Neural cell (in vitro differentiated cells): ENCODE data around the gene NPAS2.

Source experiments
- CTCF ChIP-seq: fragments of 450-650 bp; IDR thresholded peaks from 2 replicates; pipeline ENCODE4 v1.5.1; 2014; ENCODE audit warnings: antibody characterized with exemption, mild to moderate bottlenecking, moderate library complexity; ENCODE audit not compliant: poor library complexity, severe bottlenecking
- EZH2 ChIP-seq: fragments of 200-600, 300-800 bp; shearing (Covaris generic), sonication (generic); IDR thresholded peaks from 2 replicates; pipeline ENCODE4 v1.6.1; 2014; ENCODE audit warnings: antibody characterized with exemption, low read length, borderline replicate concordance, mild to moderate bottlenecking; ENCODE audit not compliant: insufficient read depth, poor library complexity, severe bottlenecking
- MXI1 ChIP-seq: fragments of 450-650 bp; conservative IDR thresholded peaks from 2 replicates; pipeline ENCODE4 v1.6.1; 2014; ENCODE audit warnings: antibody characterized with exemption, mild to moderate bottlenecking; ENCODE audit not compliant: poor library complexity, severe bottlenecking
- POLR2AphosphoS5 ChIP-seq: IDR thresholded peaks from 2 replicates; pipeline ENCODE4 v1.6.1; 2012
- RAD21 ChIP-seq: fragments of 450-650 bp; conservative IDR thresholded peaks from 2 replicates; pipeline ENCODE4 v1.6.1; 2014; ENCODE audit warnings: antibody characterized with exemption, mild to moderate bottlenecking, moderate library complexity
- REST ChIP-seq: IDR thresholded peaks from 2 replicates; pipeline ENCODE4 v1.6.1; 2012; ENCODE audit warnings: borderline replicate concordance
- TAF1 ChIP-seq: IDR thresholded peaks from 2 replicates; pipeline ENCODE4 v1.6.1; 2012; ENCODE audit warnings: low read depth

- TF ChIP-seq REST (no peak), CTCF (no peak), EZH2 (no peak), POLR2AphosphoS5 (no peak), TAF1 (no peak), MXI1 (no peak), RAD21 (no peak)
Observed at GRCh38 chr2:100902817-100903405, 83.0 kb downstream of the NPAS2 start.
